Testis (tissue), 2 donors: ENCODE results near the gene ZFP64.

ENCODE experiments used
- CTCF ChIP-seq, 3 experiments: fragments of 450-650 bp in 2 of 3; fragments of 200-600 bp in 1 of 3; sonication (generic) in 1 of 3; IDR thresholded peaks; one replicate each; pipeline ENCODE4 v1.5.1; 2016 to 2019; ENCODE audit warnings: antibody characterized with exemption in 3 of 3, mild to moderate bottlenecking in 2 of 3, moderate library complexity in 1 of 3
- POLR2A ChIP-seq: fragments of 450-650 bp; IDR thresholded peaks from one replicate; pipeline ENCODE4 v1.6.1; 2017; ENCODE audit warnings: antibody characterized with exemption, mild to moderate bottlenecking, moderate library complexity

DNA sequence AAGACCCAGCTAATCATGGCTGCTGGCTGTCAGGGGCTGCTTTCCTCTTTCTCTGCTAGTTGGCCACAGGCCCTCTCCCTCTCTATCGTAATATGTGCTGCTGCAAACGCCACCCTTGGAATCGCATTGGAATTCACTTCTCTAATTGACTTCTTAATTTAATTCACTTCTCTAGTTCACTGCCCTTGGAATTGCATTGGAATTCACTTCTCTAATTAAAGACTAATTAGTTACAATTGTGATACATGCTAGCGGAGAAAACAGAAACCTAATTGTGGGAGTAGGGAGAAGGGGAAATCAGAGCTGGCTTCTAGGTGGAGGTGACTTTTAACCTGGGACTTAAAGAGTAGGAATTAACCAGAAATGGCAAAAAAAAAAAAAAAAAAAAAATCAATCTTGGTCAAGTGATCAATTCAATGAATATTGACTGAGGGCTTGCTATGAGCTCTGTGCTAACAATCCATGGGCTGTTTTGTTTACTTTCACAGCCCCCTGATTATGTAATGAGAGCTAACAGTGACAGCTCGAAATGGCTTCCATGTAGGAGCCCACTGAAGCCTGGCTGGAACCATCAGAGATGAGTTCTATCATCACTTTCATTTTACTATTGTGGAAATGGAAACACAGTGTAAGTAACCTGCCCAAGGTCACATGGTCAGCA is 11.3 kb downstream of the ZFP64 start:
- no peak for TF ChIP-seq POLR2A
- no peak for TF ChIP-seq CTCF (IDR thresholded peaks at IDR 0.05)
